B cell (primary cell): Measurements from ENCODE around the gene SLC48A1.

Experiments used
- EZH2 ChIP-seq: IDR thresholded peaks from 2 replicates; pipeline ENCODE4 v1.6.1; 2012; ENCODE audit warnings: borderline replicate concordance, low read depth, mild to moderate bottlenecking, moderate library complexity, low read length; ENCODE audit not compliant: insufficient read depth, poor library complexity, severe bottlenecking
- TF ChIP-seq, protein P1 (sequence below): fragments of 200-600 bp; IDR thresholded peaks from one replicate; pipeline ENCODE4 v1.8.0; 2022; ENCODE audit warnings: antibody characterized with exemption, mild to moderate bottlenecking

DNA sequence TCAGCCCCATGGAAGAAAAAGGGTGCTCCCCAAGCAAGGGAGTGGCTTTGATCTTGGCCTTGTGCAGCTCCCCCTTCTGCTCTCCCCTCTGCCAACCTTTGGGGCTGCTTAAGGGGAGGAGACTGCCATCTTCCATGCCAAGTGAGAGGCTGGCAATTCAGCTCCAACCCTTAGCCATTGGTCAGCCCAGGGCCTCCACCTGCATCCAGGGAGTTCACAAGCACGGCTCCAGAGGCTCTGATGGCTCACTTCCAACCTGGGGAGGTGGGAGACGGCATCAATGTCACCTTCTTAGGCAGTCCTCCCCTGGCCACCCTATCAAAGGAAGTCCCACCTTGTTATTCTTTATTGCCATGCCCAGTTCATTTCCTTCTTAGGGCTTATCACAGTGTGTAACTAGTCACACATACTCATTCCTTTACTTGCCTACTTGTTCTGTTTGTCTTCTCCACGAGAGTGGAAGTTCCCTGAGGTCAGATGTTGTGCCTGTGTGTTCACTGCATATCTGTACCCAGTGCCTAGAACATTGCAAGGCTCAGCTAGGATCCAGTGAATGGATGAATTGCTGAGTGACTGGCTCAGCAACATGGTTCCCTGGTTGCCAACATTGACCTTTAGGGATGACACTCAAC is 41.6 kb downstream of the SLC48A1 start:
- TF ChIP-seq, protein P1, sequence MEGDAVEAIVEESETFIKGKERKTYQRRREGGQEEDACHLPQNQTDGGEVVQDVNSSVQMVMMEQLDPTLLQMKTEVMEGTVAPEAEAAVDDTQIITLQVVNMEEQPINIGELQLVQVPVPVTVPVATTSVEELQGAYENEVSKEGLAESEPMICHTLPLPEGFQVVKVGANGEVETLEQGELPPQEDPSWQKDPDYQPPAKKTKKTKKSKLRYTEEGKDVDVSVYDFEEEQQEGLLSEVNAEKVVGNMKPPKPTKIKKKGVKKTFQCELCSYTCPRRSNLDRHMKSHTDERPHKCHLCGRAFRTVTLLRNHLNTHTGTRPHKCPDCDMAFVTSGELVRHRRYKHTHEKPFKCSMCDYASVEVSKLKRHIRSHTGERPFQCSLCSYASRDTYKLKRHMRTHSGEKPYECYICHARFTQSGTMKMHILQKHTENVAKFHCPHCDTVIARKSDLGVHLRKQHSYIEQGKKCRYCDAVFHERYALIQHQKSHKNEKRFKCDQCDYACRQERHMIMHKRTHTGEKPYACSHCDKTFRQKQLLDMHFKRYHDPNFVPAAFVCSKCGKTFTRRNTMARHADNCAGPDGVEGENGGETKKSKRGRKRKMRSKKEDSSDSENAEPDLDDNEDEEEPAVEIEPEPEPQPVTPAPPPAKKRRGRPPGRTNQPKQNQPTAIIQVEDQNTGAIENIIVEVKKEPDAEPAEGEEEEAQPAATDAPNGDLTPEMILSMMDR: no peak
- TF ChIP-seq EZH2: no peak
